ENCODE data around the gene CYB5D1.

CYB5D1 gene

GRCh38 chr17:7886227-7887037 lies 28.6 kb downstream of the CYB5D1 start:
- DNase-seq (ENCODE audit: low read depth): no peak

- DNase-seq (ENCODE audit: low read depth): no peak
These were observed 29.3 kb downstream of the CYB5D1 start for GRCh38 chr17:7887038-7887481.

DNA sequence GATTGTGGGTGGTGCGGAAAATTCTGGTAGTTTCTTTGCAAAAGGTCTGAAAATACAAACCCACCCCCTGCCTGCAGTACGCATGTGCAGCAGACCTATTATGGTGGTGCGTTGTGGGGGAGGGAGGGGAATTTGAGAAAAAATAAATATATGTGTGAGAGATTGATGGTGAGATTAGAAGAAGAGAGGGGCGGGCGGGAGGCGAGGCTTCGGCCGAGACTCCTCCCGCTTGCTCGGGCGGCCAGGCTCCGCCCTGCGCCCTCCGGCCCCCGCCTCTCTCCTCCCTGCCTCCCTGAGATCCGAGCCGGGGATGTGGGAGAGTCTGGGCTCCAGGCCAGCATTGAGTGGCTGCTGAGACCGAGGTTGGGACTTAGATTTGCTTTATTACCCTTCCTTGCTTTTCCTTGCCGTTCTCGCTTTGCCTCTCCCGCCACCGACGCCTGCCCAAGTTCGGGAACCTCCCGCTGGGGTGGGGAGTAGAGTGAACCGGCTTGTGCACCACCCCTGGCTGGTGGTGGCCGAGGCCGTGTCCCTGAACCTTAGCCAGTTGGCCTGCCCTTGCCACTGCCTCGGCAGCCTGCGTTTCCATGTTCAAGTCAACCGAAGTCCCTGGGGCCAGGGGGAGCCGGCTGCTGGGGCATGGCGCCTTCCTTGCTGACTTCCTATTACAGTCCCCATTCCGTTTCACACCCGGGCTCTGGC lies 29.8 kb downstream of the CYB5D1 start:
- DNase-seq (ENCODE audit: low read depth): peak; percentile 80

DNA sequence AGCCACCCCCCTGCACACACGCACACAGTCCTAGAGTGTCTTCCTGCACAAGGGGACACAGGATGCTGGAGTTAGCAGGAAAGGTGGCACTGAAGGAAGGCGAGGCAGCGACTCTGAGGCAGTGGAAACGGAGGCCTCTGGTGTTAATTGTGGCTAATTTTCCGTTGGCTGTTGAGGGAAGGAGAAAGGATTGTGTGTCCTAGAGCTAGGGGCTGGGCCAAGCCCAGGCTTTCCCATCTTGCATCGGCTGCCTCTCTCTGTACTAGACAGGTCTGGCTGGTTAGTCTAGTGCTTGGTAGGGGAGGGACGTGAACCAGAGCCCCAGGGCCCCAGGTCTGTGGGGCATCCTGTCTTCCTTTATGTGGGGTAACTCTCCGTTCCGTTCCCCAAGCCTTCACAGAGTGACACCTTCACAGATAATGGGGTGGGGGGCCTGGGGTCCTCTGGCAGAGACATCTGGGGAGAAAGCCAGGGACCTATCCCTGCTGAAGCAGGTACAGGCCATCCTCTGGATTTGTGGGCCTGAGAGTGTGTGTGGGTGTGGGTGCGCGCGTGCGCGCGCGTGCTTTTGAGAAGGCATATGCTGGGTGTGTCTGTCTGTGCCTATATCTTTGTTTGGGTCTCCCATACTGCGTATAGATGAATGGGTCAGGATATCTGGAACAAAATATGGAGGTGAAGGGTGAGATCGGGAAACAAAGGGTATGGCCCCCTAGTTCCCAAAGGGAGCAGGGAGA lies 30.5 kb downstream of the CYB5D1 start, which contains the start of gene CHD3:
Gene CHD3 (plus strand): TSS at position 606 of the 737 bp plus-strand sequence. CDS start 212 bp downstream, outside the sequence.
- peak; percentile 18 for DNase-seq (ENCODE audit: low read depth)

GRCh38 chr17:7889166-7889955 lies 31.6 kb downstream of the CYB5D1 start:
- no peak for DNase-seq (ENCODE audit: low read depth)

DNA sequence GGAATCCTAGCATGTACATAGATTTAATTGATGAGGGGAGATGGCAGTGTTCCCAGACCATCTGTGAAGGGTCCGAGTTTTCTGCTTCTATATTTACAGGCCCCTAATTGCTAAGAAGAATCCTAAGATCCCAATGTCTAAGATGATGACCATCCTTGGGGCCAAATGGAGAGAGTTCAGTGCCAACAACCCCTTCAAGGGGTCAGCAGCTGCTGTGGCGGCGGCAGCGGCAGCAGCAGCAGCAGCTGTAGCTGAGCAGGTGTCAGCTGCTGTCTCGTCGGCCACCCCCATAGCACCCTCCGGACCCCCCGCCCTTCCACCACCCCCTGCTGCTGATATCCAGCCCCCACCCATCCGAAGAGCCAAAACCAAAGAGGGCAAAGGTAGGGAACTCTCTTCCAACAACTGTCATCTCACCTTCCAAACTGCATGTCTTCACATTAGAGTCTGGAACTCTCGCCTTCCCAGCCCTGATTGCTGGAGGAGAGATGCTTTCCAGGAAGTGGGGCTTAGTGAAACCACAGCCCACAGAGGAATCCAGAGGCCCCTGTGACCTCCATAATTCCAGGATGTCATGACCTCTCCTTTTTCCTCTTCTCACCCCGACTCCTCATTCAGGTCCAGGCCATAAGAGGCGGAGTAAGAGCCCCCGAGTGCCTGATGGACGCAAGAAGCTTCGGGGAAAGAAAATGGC lies 35.5 kb downstream of the CYB5D1 start:
- DNase-seq (ENCODE audit: low read depth): no peak

DNA sequence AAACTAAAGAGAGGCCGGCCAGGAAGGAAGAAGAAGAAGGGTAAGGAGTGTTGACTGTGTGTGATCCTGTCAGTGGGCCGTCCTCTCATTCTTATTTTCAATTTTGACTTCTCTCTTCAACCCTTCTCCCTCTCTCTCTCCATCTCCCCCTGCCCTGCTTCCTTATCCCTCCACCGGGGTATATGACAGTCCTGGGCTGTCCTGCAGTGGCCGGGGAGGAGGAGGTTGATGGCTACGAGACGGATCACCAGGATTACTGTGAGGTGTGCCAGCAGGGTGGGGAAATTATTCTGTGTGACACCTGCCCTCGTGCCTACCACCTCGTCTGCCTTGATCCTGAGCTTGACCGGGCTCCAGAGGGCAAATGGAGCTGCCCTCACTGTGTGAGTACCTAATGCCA lies 36.4 kb downstream of the CYB5D1 start:
- DNase-seq (ENCODE audit: low read depth): no peak

- no peak for DNase-seq (ENCODE audit: low read depth)
These were observed 37.1 kb downstream of the CYB5D1 start for GRCh38 chr17:7894866-7895265.

DNA sequence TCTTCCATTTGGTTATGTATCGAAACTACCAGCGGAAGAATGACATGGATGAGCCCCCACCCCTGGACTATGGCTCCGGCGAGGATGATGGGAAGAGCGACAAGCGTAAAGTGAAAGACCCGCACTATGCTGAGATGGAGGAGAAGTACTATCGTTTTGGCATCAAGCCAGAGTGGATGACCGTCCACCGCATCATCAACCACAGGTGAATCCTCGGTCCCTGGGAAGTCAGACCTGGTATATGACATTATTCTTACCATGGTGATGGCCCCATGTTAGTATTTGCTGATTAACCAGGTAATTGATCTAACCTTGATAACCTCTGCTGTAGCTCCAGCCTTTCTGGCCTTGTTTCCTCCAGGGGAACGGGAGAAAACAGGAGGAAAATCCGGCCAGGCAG lies 39.3 kb downstream of the CYB5D1 start:
- no peak for DNase-seq (ENCODE audit: low read depth)

DNA sequence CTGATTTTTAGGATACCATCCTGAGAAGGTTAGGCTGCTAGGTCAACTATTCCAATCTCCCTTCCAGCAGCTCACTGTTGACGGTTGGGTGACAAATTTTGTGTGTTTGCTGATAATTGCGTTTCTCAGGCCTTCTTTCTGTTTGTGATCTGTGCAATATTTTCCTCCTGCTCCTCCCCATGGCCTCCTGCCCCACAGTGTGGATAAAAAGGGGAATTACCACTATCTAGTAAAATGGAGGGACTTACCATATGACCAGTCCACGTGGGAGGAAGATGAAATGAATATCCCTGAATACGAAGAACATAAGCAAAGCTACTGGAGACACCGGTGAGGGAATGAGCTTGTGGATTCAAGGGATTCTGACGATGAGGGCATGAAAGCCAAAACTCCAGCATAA lies 40.0 kb downstream of the CYB5D1 start:
- DNase-seq (ENCODE audit: low read depth): no peak

DNA sequence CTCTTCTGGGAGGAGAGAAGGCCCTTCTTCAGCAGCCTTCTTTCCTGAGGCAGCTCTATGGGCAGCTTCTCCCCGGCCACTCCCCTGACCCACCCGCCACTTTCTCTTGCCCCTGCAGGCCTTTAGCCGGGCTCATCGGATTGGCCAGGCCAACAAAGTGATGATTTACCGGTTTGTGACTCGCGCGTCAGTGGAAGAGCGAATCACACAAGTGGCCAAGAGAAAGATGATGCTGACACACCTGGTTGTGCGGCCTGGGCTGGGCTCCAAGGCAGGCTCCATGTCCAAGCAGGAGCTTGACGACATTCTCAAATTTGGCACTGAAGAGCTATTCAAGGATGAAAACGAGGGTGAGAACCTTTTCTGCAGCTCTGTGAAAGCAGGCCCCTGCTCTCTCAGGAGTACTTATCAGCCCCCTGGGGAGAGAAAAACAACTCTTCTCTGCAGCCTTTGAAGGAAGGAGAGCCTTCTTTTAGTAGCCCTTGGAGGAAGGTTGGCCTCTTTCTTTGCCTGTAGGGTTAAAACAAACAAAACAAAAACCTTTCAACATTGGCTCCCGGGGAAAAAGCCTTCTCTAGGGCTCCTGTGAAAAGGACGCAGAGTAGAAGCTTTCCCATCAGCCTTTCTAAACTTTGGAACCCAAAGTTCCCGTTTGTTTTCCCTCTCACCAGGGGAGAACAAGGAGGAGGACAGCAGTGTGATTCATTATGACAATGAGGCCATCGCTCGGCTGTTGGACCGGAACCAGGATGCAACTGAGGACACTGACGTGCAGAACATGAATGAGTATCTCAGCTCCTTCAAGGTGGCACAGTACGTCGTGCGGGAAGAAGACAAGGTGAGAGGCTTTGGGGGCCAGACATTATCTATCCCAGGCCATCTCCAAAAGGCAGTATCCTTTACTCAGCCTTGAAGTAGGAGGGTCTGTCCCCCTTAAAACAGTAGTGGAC lies 45.6 kb downstream of the CYB5D1 start:
- DNase-seq (ENCODE audit: low read depth): no peak

DNA sequence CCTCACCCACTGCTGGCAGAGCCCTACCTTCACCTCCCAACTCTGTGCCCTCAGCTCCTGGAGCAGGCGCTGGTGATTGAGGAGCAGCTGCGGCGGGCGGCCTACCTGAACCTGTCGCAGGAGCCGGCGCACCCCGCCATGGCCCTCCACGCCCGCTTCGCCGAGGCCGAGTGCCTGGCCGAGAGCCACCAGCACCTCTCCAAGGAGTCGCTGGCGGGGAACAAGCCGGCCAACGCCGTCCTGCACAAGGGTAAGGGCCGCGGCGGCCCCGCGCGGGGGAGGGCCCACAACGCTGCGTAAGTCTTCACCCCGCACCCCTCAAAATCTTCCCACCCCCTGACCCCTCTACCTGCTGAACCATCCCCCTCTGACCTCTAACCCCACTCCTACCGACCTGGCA lies 51.3 kb downstream of the CYB5D1 start:
- no peak for DNase-seq (ENCODE audit: low read depth)

DNA sequence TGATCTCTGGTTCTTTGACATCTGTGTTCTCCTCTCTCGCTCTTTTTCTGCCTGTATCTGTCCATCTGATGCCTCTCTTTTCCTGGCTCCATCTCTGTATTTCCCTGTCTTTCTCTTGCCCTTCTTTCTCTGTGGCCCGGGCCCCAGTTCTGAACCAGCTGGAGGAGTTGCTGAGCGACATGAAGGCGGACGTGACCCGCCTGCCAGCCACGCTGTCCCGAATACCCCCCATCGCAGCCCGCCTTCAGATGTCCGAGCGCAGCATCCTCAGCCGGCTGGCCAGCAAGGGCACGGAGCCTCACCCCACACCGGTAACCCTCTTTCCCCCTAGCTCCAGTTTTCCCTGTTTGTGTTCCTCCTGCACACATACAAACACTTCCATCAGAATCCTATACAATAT lies 52.5 kb downstream of the CYB5D1 start:
- DNase-seq (ENCODE audit: low read depth): no peak

DNA sequence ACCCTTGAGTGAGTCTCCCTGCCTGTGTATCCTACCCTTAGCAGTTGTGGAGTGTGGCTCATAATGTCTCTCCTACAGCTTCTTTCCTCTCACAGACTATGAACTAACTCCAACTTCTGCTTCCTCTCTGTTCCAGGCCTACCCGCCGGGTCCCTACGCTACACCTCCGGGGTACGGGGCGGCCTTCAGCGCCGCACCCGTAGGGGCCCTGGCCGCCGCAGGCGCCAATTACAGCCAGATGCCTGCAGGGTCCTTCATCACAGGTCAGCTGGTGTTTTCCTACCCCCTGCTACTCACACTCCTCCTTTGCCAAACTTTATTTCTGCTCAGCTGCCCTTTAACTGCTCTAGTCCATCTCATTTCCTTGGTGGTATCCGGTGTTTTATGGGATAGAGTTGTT lies 52.9 kb downstream of the CYB5D1 start:
- no peak for DNase-seq (ENCODE audit: low read depth)

GRCh38 chr17:7911116-7911515 lies 53.3 kb downstream of the CYB5D1 start:
- DNase-seq (ENCODE audit: low read depth): no peak
